GM10847 (cell line): ENCODE data around the gene KRTAP5-8.

Experiments used
- POLR2A ChIP-seq: IDR thresholded peaks from 2 replicates; pipeline ENCODE4 v1.6.1; 2011; ENCODE audit not compliant: insufficient read length; ENCODE audit errors: extremely low read depth

KRTAP5-8 gene

GRCh38 chr11:71557257-71557656 lies 19.4 kb downstream of the KRTAP5-8 start:
- TF ChIP-seq POLR2A = no peak

- TF ChIP-seq POLR2A = no peak
Measured at GRCh38 chr11:71558996-71559395, 21.2 kb downstream of the KRTAP5-8 start.

GRCh38 chr11:71562120-71562519 lies 24.3 kb downstream of the KRTAP5-8 start:
- no peak for TF ChIP-seq POLR2A

- no peak for TF ChIP-seq POLR2A
Measured at GRCh38 chr11:71563406-71563805, 25.6 kb downstream of the KRTAP5-8 start.

GRCh38 chr11:71564430-71564829 lies 26.6 kb downstream of the KRTAP5-8 start:
- no peak for TF ChIP-seq POLR2A

- no peak for TF ChIP-seq POLR2A
Measured at GRCh38 chr11:71565263-71565662, 27.4 kb downstream of the KRTAP5-8 start, which contains the start of gene KRTAP5-10. Gene KRTAP5-10 (plus strand): TSS chr11:71565563. CDS start chr11:71565588, 25 bp downstream.

- TF ChIP-seq POLR2A = no peak
Measured at GRCh38 chr11:71566081-71566620, 28.3 kb downstream of the KRTAP5-8 start.

- TF ChIP-seq POLR2A = no peak
Measured at GRCh38 chr11:71568704-71569349, 31.0 kb downstream of the KRTAP5-8 start.

GRCh38 chr11:71572811-71573210 lies 35.0 kb downstream of the KRTAP5-8 start:
- TF ChIP-seq POLR2A = no peak

GRCh38 chr11:71574418-71574817 lies 36.6 kb downstream of the KRTAP5-8 start:
- no peak for TF ChIP-seq POLR2A

- TF ChIP-seq POLR2A = no peak
Measured at GRCh38 chr11:71575723-71576424, 38.0 kb downstream of the KRTAP5-8 start.

GRCh38 chr11:71577469-71578004 lies 39.7 kb downstream of the KRTAP5-8 start:
- no peak for TF ChIP-seq POLR2A

- no peak for TF ChIP-seq POLR2A
Measured at GRCh38 chr11:71580057-71581003, 42.5 kb downstream of the KRTAP5-8 start.

GRCh38 chr11:71581826-71582225 lies 44.0 kb downstream of the KRTAP5-8 start:
- no peak for TF ChIP-seq POLR2A

- no peak for TF ChIP-seq POLR2A
Measured at GRCh38 chr11:71582309-71582895, 44.6 kb downstream of the KRTAP5-8 start, which contains the start of gene KRTAP5-11. Gene KRTAP5-11 (minus strand): TSS chr11:71582875. CDS start chr11:71582837, 38 bp downstream.
